Endothelial cell of umbilical vein (primary cell): Measurements from ENCODE around the gene CNGB1. TPM values are rescaled to one million over a fixed set of nuclear protein-coding genes. Genes with fewer than 3 reads are reported as not detected.

Source experiments
- BruUV-seq: library from RNA; stranded (reverse); fragments of 400-500 nt; replicated peaks from 2 replicates; lab custom pipeline; 2021; lab: Mats Ljungman, UMichigan
- CTCF ChIA-PET: fragments of 300-600, 350-600 bp; sonication (Branson Sonifier 250); formaldehyde crosslinking; loops from one replicate; lab custom pipeline; 2021; ENCODE audit warnings: antibody characterized with exemption, inconsistent platforms; lab: Charles Lee
- POLR2A ChIA-PET: fragments of 300-600, 350-600 bp; sonication (Branson Sonifier 250); formaldehyde crosslinking; loops from one replicate; lab custom pipeline; 2021; ENCODE audit warnings: antibody characterized with exemption, inconsistent platforms; lab: Charles Lee
- DNase-seq: peaks from one replicate; pipeline ENCODE4 v3.0.0-alpha.2; 2011; ENCODE audit warnings: low read depth, low spot score
- FAIRE-seq: peaks from 2 replicates; lab custom pipeline; 2011; peaks lifted over from hg19 to GRCh38; lab: Jason Lieb, UNC
- H2AFZ ChIP-seq: 2 replicates; pipeline ENCODE4 v1.6.0; 2012; ENCODE audit warnings: low read depth, low read length, control low read depth, inconsistent platforms
- H3K27ac ChIP-seq: 2 replicates; pipeline ENCODE4 v1.5.1; 2011; ENCODE audit warnings: low read depth, mild to moderate bottlenecking, control low read depth, low read length, moderate library complexity; ENCODE audit not compliant: insufficient read depth
- H3K27me3 ChIP-seq, 2 experiments: 2 replicates each; pipeline versions ENCODE4 v1.6.0 to v1.6.1; 2011; ENCODE audit warnings: low read length in 2 of 2, mixed read lengths in 1 of 2; ENCODE audit not compliant: control insufficient read depth in 2 of 2, insufficient read depth in 2 of 2
- H3K36me3 ChIP-seq, 2 experiments: 2 replicates in 1 of 2; 3 replicates in 1 of 2; pipeline ENCODE4 v1.5.1; 2011; ENCODE audit warnings: low read length in 2 of 2, mild to moderate bottlenecking in 1 of 2, moderate library complexity in 1 of 2; ENCODE audit not compliant: control insufficient read depth in 2 of 2, insufficient read depth in 2 of 2; ENCODE audit errors: extremely low read depth in 1 of 2
- H3K4me1 ChIP-seq: 3 replicates; pipeline ENCODE4 v1.5.1; 2011; ENCODE audit warnings: mild to moderate bottlenecking, low read length; ENCODE audit not compliant: control insufficient read depth, insufficient read depth; ENCODE audit errors: extremely low read depth
- H3K4me2 ChIP-seq: 2 replicates; pipeline ENCODE4 v1.6.1; 2011; ENCODE audit warnings: low read length, control low read depth, mixed read lengths; ENCODE audit not compliant: insufficient read depth
- H3K4me3 ChIP-seq, 3 experiments: fragments of 200-600 bp in 1 of 3; sonication (generic), shearing (Covaris generic) in 1 of 3; replicated peaks in 1 of 3; 2 replicates each; pipeline ENCODE4 v1.5.1; 2011 to 2016; ENCODE audit warnings: control low read depth in 3 of 3, low read length in 3 of 3, mild to moderate bottlenecking in 2 of 3, inconsistent platforms in 1 of 3, low read depth in 1 of 3, moderate library complexity in 1 of 3; ENCODE audit not compliant: insufficient read depth in 1 of 3
- H3K79me2 ChIP-seq: 2 replicates; pipeline ENCODE4 v1.6.0; 2012; ENCODE audit warnings: low read length, inconsistent platforms; ENCODE audit not compliant: control insufficient read depth, insufficient read depth
- H3K9ac ChIP-seq: replicated peaks from 2 replicates; pipeline ENCODE3; 2011; ENCODE audit warnings: low read length, control low read depth; ENCODE audit not compliant: insufficient read depth; ENCODE audit errors: extremely low read depth
- H3K9me1 ChIP-seq: replicated peaks from 3 replicates; pipeline ENCODE4 v1.6.0; 2011; ENCODE audit warnings: mild to moderate bottlenecking, low read length; ENCODE audit not compliant: control insufficient read depth, insufficient read depth; ENCODE audit errors: extremely low read depth
- H3K9me3 ChIP-seq: replicated peaks from 2 replicates; pipeline ENCODE4 v1.5.1; 2012; ENCODE audit warnings: low read length, inconsistent platforms; ENCODE audit not compliant: control insufficient read depth, insufficient read depth
- H4K20me1 ChIP-seq: replicated peaks from 2 replicates; pipeline ENCODE3; 2011; ENCODE audit warnings: mild to moderate bottlenecking, low read length; ENCODE audit not compliant: control insufficient read depth, insufficient read depth; ENCODE audit errors: extremely low read depth
- CTCF ChIP-seq, 2 donors: IDR thresholded peaks; 1 replicate in 1 of 2; 2 replicates in 1 of 2; pipeline ENCODE4 v1.5.1; 2011; ENCODE audit warnings: low read length in 2 of 2, mild to moderate bottlenecking in 2 of 2, moderate library complexity in 2 of 2, control low read depth in 1 of 2, inconsistent platforms in 1 of 2, low read depth in 1 of 2; ENCODE audit not compliant: insufficient read depth in 1 of 2; ENCODE audit errors: extremely low read depth in 1 of 2
- EZH2 ChIP-seq: IDR thresholded peaks from 2 replicates; pipeline ENCODE4 v1.6.1; 2012; ENCODE audit warnings: borderline replicate concordance, low read depth, mild to moderate bottlenecking, moderate library complexity, low read length, inconsistent platforms; ENCODE audit not compliant: severe bottlenecking
- FOS ChIP-seq: IDR thresholded peaks from 2 replicates; pipeline ENCODE4 v1.6.1; 2011; ENCODE audit warnings: mild to moderate bottlenecking, low read length, moderate library complexity, borderline replicate concordance; ENCODE audit not compliant: insufficient read depth
- GATA2 ChIP-seq: IDR thresholded peaks from 2 replicates; pipeline ENCODE4 v1.7.0; 2011; ENCODE audit warnings: low read depth, mild to moderate bottlenecking, moderate library complexity, mixed read lengths, low read length; ENCODE audit not compliant: insufficient read length, insufficient read depth
- JUN ChIP-seq: IDR thresholded peaks from 2 replicates; pipeline ENCODE4 v1.6.1; 2011; ENCODE audit warnings: borderline replicate concordance, low read depth; ENCODE audit not compliant: insufficient read length, insufficient read depth
- MAX ChIP-seq: IDR thresholded peaks from 2 replicates; pipeline ENCODE4 v1.6.1; 2011; ENCODE audit not compliant: insufficient read depth, insufficient read length
- MYC ChIP-seq: IDR thresholded peaks from one replicate; pipeline ENCODE4 v1.6.1; 2011; ENCODE audit warnings: mild to moderate bottlenecking, low read depth, low read length
- POLR2A ChIP-seq: IDR thresholded peaks from 2 replicates; pipeline ENCODE4 v1.6.1; 2012; ENCODE audit warnings: low read depth, mild to moderate bottlenecking, control low read depth, low read length
- POLR2AphosphoS5 ChIP-seq: IDR thresholded peaks from 2 replicates; pipeline ENCODE4 v1.6.1; 2012; ENCODE audit warnings: low read depth, mild to moderate bottlenecking, control low read depth, low read length, moderate library complexity; ENCODE audit not compliant: insufficient read depth
- dilution Hi-C: fragments of 300-500 bp; cut with MboI; formaldehyde crosslinking; loops from one replicate; pipeline ENCODE4 v1.15.0; 2019; ENCODE audit warnings: low sequenced_read_pairs; ENCODE audit not compliant: extremely low pct_ligation_motif_present
- intact Hi-C: fragments of 100-400 bp; cut with micrococcal nuclease; formaldehyde crosslinking; loops from one replicate; pipeline ENCODE4 v1.10.0; 2022
- polyA plus RNA-seq, 4 experiments: library from polyadenylated mRNA; depleted of rRNA in 3 of 4; stranded (reverse) in 3 of 4; unstranded in 1 of 4; fragments of >200 nt; gene quantifications; 2 replicates each; pipeline versions ENCODE4 v1.2.1 to v1.2.3, GENCODE V29; 2011 to 2012; ENCODE audit warnings: missing spikeins in 1 of 4
- total RNA-seq: library from RNA; stranded (reverse); gene quantifications from 2 replicates; pipeline ENCODE4 v1.2.3, GENCODE V29; 2021

Gene CNGB1
- total and polyA plus RNA-seq, 2 donors (not counting 3 experiments of a cell fraction or from before 2014, with no cell fraction given), result not detected

- Histone ChIP-seq H3K9me3 (no peaks in the 10 kb centered on the region), H3K36me3 (peaks cover 0 to 9% of the 10 kb centered on the region in 2 experiments), H2AFZ (no peak overlapping the region), H3K4me1 (peaks cover 10% of the 10 kb centered on the region), H3K9me1 (no peaks in the 10 kb centered on the region), H4K20me1 (no peaks in the 10 kb centered on the region), H3K4me2 (no peak overlapping the region), H3K9ac (no peak overlapping the region), H3K4me3 (no peak overlapping the region), H3K27ac (no peak overlapping the region), H3K27me3 (no peaks in the 10 kb centered on the region), H3K79me2 (no peaks in the 10 kb centered on the region)
- DNase-seq (no peak), FAIRE-seq (no peak)
- ChIA-PET CTCF (interaction anchor here (1.3 to 2.6 kb wide), 4 partner anchors 8 to 288 kb away, joined by 3 to 40 read pairs (median 8); no protein-coding TSS in a partner anchor), POLR2A (no interaction called here)
- no TSS peak for BruUV-seq
- TF ChIP-seq CTCF (IDR thresholded peaks at IDR 0.05; ENCODE audit: extremely low read depth in 1 of 2, insufficient read depth in 1 of 2, low read depth in 1 of 2, low read length in 2 of 2) (no peak), JUN (no peak), FOS (no peak), MYC (no peak), EZH2 (no peak), POLR2AphosphoS5 (no peak), GATA2 (no peak), MAX (no peak), POLR2A (no peak)
- dilution Hi-C loops, result no loop called here
- intact Hi-C loops, result no loop called here
Measured at GRCh38 chr16:58018803-58019202, 47.9 kb upstream of the CNGB1 start.
